PC-9 (cell line): ENCODE data around the gene SMIM3.

Experiments
- EZH2 ChIP-seq: fragments of 200-600 bp; sonication (generic); IDR thresholded peaks from 2 replicates; pipeline ENCODE4 v1.8.0; 2017; ENCODE audit warnings: antibody characterized with exemption, low read depth
- TF ChIP-seq, protein P1 (sequence below): fragments of 200-600 bp; sonication (generic); conservative IDR thresholded peaks from 2 replicates; pipeline ENCODE4 v1.6.1; 2017; ENCODE audit warnings: mixed run types, antibody characterized with exemption, mild to moderate bottlenecking, moderate library complexity

DNA sequence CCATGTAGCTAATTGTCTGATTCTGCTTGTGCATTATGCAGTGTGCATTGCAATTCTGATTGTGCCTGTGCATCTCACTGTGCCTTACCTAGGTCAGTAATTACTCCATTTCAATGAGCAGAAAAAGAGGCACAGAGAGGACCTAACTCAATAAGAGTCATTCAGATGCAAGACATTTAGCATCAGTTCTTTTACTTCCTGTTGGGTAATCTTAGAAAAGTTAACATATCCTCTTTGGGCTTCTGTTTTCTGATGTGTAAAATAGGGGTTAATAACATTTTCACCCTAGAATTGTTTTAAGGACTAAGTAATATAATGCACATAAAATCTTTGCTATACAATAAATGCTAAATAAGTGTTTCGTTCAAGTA lies 12.8 kb upstream of the SMIM3 start:
- TF ChIP-seq, protein P1, sequence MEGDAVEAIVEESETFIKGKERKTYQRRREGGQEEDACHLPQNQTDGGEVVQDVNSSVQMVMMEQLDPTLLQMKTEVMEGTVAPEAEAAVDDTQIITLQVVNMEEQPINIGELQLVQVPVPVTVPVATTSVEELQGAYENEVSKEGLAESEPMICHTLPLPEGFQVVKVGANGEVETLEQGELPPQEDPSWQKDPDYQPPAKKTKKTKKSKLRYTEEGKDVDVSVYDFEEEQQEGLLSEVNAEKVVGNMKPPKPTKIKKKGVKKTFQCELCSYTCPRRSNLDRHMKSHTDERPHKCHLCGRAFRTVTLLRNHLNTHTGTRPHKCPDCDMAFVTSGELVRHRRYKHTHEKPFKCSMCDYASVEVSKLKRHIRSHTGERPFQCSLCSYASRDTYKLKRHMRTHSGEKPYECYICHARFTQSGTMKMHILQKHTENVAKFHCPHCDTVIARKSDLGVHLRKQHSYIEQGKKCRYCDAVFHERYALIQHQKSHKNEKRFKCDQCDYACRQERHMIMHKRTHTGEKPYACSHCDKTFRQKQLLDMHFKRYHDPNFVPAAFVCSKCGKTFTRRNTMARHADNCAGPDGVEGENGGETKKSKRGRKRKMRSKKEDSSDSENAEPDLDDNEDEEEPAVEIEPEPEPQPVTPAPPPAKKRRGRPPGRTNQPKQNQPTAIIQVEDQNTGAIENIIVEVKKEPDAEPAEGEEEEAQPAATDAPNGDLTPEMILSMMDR, result no peak
- TF ChIP-seq EZH2, result no peak
